ENCODE data around the gene IL21. TPM values are rescaled to one million over a fixed set of nuclear protein-coding genes. Genes with fewer than 3 reads are reported as not detected.

The IL21 gene
- polyA plus RNA-seq, 1 donor (not counting 4 experiments of a cell fraction or from before 2014, with no cell fraction given) = not detected

DNA sequence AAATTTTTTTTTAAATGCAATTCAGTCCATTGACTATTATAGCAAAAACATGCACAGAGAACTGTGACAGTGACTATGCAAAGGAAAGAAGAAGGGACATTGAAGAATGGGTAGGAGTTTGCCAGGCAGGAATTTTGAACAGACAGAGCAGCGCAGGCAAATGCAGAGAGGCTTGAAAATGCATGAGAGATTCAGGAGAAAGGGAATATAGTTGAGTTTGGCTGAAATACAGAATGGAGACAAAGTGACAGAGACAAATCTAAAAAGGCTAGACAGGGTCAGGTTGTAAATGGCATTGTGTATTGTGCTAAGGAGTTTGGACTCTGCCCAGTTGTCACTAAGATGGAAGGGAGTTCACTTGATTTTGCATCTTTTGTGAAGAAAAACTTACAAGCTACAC lies 42.4 kb upstream of the IL21 start:
- no peak overlapping the region for H3K4me2 ChIP-seq (ENCODE audit: control insufficient read depth, extremely low read depth, insufficient read depth, low read depth, low read length)
- TF ChIP-seq CTCF (optimal IDR thresholded peaks at IDR 0.05 in 1 of 3, IDR thresholded peaks at IDR 0.05 in 1 of 3, conservative IDR thresholded peaks at IDR 0.05 in 1 of 3; ENCODE audit: extremely low read depth in 1 of 3, insufficient read depth in 2 of 3, low read length in 3 of 3) (no peak), EZH2 (IDR thresholded peaks at IDR 0.05; ENCODE audit: low read length) (no peak)
- H3K9me3 ChIP-seq (ENCODE audit: control insufficient read depth, low read depth, low read length) = no peaks in the 10 kb centered on the region
- H3K4me1 ChIP-seq (ENCODE audit: control insufficient read depth, extremely low read depth, insufficient read depth, low read length) = peaks cover 22% of the 10 kb centered on the region
- FAIRE-seq = no peak
- H3K36me3 ChIP-seq (ENCODE audit: control insufficient read depth in 2 of 2, extremely low read depth in 1 of 2, insufficient read depth in 2 of 2, low read length in 2 of 2) = no peaks in the 10 kb centered on the region
- dilution Hi-C loops (cut with MboI; ENCODE audit: extremely low pct_ligation_motif_present, low sequenced_read_pairs) = loop anchor here (5.0 kb wide), 1 partner anchor 51 kb away; no protein-coding TSS in a partner anchor
- no peak overlapping the region for H2AFZ ChIP-seq (ENCODE audit: control insufficient read depth, low read length)
- H3K27ac ChIP-seq (ENCODE audit: control insufficient read depth, insufficient read depth, low read length) = no peak overlapping the region
- no peaks in the 10 kb centered on the region for H3K27me3 ChIP-seq (ENCODE audit: control insufficient read depth, extremely low read depth, insufficient read depth, low read length)
- H3K9ac ChIP-seq (ENCODE audit: control insufficient read depth, extremely low read depth, insufficient read depth, low read length) = no peak overlapping the region
- H3K9me1 ChIP-seq (ENCODE audit: control insufficient read depth, extremely low read depth, insufficient read depth, low read length) = no peaks in the 10 kb centered on the region
- H4K20me1 ChIP-seq (ENCODE audit: control insufficient read depth, extremely low read depth, insufficient read depth, low read length) = no peaks in the 10 kb centered on the region
- DNase-seq (ENCODE audit: low read depth, low spot score) = no peak
- no peaks in the 10 kb centered on the region for H3K79me2 ChIP-seq (ENCODE audit: control insufficient read depth, insufficient read depth, low read length)
- H3K4me3 ChIP-seq (ENCODE audit: control insufficient read depth in 2 of 3, extremely low read depth in 1 of 3, insufficient read depth in 2 of 3, low read depth in 1 of 3, low read length in 3 of 3) = no peak overlapping the region

- H3K4me2 ChIP-seq (ENCODE audit: control insufficient read depth, extremely low read depth, insufficient read depth, low read depth, low read length) = no peak overlapping the region
- peaks cover 16% of the 10 kb centered on the region for H3K4me1 ChIP-seq (ENCODE audit: control insufficient read depth, extremely low read depth, insufficient read depth, low read length)
- no peaks in the 10 kb centered on the region for H3K36me3 ChIP-seq (ENCODE audit: control insufficient read depth in 2 of 2, extremely low read depth in 1 of 2, insufficient read depth in 2 of 2, low read length in 2 of 2)
- no peaks in the 10 kb centered on the region for H3K9me3 ChIP-seq (ENCODE audit: control insufficient read depth, low read depth, low read length)
- no peak overlapping the region for H3K9ac ChIP-seq (ENCODE audit: control insufficient read depth, extremely low read depth, insufficient read depth, low read length)
- no peaks in the 10 kb centered on the region for H3K9me1 ChIP-seq (ENCODE audit: control insufficient read depth, extremely low read depth, insufficient read depth, low read length)
- H3K27ac ChIP-seq (ENCODE audit: control insufficient read depth, insufficient read depth, low read length) = no peak overlapping the region
- H4K20me1 ChIP-seq (ENCODE audit: control insufficient read depth, extremely low read depth, insufficient read depth, low read length) = no peaks in the 10 kb centered on the region
- H2AFZ ChIP-seq (ENCODE audit: control insufficient read depth, low read length) = no peak overlapping the region
- DNase-seq (ENCODE audit: low read depth, low spot score) (no peak), FAIRE-seq (no peak)
- no peaks in the 10 kb centered on the region for H3K27me3 ChIP-seq (ENCODE audit: control insufficient read depth, extremely low read depth, insufficient read depth, low read length)
- H3K79me2 ChIP-seq (ENCODE audit: control insufficient read depth, insufficient read depth, low read length) = no peaks in the 10 kb centered on the region
- no peak overlapping the region for H3K4me3 ChIP-seq (ENCODE audit: control insufficient read depth in 2 of 3, extremely low read depth in 1 of 3, insufficient read depth in 2 of 3, low read depth in 1 of 3, low read length in 3 of 3)
- dilution Hi-C loops (cut with MboI; ENCODE audit: extremely low pct_ligation_motif_present, low sequenced_read_pairs) = loop anchor here (5.0 kb wide), 1 partner anchor 50 kb away; no protein-coding TSS in a partner anchor
- TF ChIP-seq CTCF (optimal IDR thresholded peaks at IDR 0.05 in 1 of 3, IDR thresholded peaks at IDR 0.05 in 1 of 3, conservative IDR thresholded peaks at IDR 0.05 in 1 of 3; ENCODE audit: extremely low read depth in 1 of 3, insufficient read depth in 2 of 3, low read length in 3 of 3) (no peak), EZH2 (IDR thresholded peaks at IDR 0.05; ENCODE audit: low read length) (no peak)
These were observed 41.8 kb upstream of the IL21 start for GRCh38 chr4:122662701-122663100.

Data from keratinocyte (primary cell).